D721Med (cell line): ENCODE results near the gene B3GAT3.

Source experiments
- DNase-seq: peaks from one replicate; pipeline ENCODE4 v3.0.0; 2011; ENCODE audit warnings: low spot score; ENCODE audit not compliant: insufficient read length
- FAIRE-seq: peaks from 2 replicates; lab custom pipeline; 2011; peaks lifted over from hg19 to GRCh38; lab: Jason Lieb, UNC
- TF ChIP-seq, protein P1 (sequence below): IDR thresholded peaks from 2 replicates; pipeline ENCODE4 v1.5.1; 2012; ENCODE audit warnings: mild to moderate bottlenecking, control low read depth; ENCODE audit not compliant: insufficient read depth; ENCODE audit errors: missing control alignments

The B3GAT3 gene

DNA sequence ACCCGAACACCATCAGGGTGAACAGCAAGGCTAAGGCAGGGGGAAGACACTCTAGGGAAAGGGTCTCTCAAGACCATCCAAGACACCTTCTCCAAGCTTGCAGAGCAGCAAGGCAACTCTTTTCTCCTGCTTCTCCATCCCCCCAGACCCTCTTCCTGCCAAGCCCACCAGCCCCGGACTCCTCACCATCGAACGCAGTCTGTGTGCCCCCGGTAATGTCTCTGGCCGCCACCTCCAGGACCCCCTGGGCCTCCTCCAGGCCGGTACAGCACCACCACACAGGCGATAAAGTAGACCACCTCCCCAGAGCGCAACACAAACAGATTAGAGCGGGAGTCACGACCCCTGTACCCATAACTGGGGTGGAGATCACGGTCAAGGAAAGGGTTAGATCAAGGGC lies 13.0 kb downstream of the B3GAT3 start:
- no peak for FAIRE-seq
- TF ChIP-seq, protein P1, sequence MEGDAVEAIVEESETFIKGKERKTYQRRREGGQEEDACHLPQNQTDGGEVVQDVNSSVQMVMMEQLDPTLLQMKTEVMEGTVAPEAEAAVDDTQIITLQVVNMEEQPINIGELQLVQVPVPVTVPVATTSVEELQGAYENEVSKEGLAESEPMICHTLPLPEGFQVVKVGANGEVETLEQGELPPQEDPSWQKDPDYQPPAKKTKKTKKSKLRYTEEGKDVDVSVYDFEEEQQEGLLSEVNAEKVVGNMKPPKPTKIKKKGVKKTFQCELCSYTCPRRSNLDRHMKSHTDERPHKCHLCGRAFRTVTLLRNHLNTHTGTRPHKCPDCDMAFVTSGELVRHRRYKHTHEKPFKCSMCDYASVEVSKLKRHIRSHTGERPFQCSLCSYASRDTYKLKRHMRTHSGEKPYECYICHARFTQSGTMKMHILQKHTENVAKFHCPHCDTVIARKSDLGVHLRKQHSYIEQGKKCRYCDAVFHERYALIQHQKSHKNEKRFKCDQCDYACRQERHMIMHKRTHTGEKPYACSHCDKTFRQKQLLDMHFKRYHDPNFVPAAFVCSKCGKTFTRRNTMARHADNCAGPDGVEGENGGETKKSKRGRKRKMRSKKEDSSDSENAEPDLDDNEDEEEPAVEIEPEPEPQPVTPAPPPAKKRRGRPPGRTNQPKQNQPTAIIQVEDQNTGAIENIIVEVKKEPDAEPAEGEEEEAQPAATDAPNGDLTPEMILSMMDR: no peak

DNA sequence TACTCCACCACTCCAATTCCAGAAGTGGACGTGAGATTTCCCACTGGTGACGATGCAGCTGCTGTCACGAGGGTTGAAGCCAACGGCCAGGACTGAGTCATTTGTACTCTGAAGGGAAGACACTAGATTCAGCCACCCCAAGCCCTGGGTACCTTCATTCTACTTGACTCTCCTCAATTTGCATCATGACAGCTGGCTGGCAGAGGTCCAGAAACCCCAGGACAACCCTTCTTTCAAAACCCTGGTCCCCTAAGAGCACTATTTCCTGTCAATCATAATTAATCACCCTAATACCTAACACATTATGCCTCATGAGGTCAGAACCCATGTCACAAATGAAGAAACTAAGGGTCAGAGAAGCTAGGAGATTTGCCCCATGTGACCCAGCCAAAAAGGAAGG lies 14.1 kb downstream of the B3GAT3 start:
- no peak for DNase-seq
- FAIRE-seq: no peak
- TF ChIP-seq, protein P1: no peak

More for the DNA sequence above, 13.0 kb downstream of the B3GAT3 start:
- no peak for DNase-seq

DNA sequence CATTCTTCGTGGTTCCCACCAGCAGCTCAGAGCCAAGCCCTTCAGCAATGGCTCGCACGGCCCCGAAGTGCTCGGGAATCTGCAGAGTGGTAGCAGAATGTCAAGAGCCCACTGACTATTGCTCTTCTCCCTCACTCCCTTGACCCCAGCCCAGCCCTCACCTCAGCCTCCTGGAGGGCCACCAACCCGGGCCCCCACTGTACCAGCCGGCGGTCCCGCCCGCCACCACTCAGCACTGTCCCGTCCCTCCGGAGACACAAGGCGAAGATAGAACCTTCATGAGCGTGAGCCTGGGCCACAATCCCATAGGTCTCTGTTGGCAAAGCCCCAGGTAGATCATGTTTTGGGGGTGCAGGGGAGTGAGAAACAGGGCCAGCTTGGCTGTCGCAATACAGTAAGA lies 15.9 kb downstream of the B3GAT3 start:
- DNase-seq (no peak), FAIRE-seq (no peak)
- TF ChIP-seq, protein P1: no peak

DNA sequence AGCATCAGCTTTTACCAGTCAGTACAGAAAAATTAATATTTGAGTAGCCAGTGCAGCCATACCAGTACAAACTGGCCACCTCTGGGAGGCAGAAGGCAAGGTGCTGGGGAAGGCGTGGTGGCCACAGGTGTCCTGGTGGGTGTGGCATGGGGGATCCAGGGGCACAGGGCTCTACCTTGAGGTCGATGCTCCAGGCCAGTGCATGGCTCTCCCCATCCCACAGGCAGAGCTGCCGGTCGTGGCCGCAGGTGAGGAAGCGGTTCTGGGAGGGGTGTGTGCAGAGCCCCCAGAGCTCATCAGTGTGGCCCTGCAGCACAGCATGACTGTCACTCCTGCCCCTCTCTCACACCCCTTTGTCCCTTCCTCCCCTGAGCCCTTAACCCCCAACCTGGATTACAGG lies 16.3 kb downstream of the B3GAT3 start:
- TF ChIP-seq, protein P1: no peak
- no peak for FAIRE-seq

DNA sequence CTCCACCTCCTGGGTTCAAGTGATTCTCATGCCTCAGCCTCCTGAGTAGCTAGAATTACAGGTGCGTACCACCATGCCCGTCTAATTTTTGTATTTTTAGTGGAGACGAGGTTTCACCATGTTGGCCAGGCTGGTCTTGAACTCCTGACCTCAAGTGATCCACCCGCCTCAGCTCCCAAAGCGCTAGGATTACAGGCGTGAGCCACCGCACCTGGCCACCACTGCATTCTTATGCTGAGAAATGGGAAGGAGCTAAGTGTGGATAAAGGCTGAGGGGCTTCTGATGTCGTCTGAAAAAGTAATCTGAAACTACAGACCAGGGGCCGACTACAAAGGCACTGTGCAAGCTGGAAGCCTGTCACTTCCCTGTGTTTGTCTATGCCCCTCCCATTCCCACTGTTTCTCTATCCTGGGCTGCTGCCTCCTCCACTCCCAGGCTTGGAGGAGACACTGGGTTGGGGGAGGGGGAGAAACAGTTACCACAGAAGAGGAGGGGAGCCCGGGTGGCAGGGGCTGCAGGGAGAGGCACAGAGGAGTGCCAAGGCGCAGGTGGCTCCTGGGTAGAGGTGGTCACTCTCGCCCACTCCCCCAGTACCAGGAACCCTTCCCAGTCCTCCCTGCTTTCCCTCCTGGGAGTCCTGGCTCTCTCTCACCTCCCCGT lies 17.2 kb downstream of the B3GAT3 start:
- no peak for DNase-seq
- TF ChIP-seq, protein P1: no peak
- FAIRE-seq: no peak

More for the DNA sequence above, 16.3 kb downstream of the B3GAT3 start:
- no peak for DNase-seq

DNA sequence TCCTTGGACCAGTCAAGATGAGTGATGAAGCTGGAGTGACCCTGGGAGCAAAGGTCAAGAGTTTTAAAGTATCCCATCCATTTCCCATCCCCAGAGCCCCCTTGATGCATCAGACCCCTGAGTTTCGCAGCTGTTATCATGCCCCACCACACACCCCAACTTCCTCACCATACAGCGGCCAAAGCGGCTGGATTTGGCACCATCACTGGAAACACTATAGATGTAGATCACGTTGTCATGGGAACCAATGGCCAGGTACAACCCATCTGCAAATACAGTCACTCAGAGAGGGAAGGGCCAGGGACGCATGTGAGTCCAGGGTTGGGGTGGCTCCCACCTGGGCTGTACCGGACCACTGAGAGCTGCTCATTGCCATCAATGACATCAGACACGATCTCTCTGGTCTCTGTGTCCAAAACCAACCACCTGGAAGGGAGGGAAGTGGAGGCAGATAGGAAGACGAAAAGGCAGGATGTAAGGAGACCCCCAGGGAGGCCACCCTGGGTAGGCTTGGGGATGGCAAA lies 17.9 kb downstream of the B3GAT3 start:
- no peak for DNase-seq
- no peak for FAIRE-seq
- TF ChIP-seq, protein P1: no peak

DNA sequence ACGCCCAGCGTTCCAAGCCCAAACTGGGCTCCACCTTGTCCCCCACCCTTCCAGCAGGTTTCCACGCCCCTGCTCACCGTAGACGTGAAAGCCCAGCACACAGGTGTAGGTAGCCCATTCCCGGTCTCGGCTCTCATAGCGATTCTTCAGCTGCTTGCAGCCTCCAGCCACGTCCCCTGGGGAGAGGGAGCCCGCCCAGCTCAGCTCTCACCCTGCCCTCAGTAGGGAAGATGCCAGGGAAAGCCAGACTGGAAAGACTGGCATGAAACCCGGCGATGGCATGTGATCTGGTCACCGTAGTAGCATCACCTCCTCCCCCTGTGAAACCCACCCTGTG lies 18.7 kb downstream of the B3GAT3 start:
- DNase-seq (no peak), FAIRE-seq (no peak)
- TF ChIP-seq, protein P1: no peak
